SK-N-SH treated with all-trans-retinoic acid at 6 μM for 48 hours (cell line): ENCODE data around the gene CDON.

Source experiments
- ATAC-seq: fragments of 200-7000 bp; cut with Tn5 transposase; 3 replicates; pipeline ENCODE4 v1.9.1; 2020; ENCODE audit warnings: mild to moderate bottlenecking, moderate library complexity
- ARNTL ChIP-seq: fragments of 450-650 bp; formaldehyde crosslinking; IDR thresholded peaks from 2 replicates; pipeline ENCODE4 v1.5.0; 2020; ENCODE audit warnings: low read depth, mild to moderate bottlenecking, moderate library complexity, borderline replicate concordance
- BACH2 ChIP-seq: fragments of 250-450 bp; sonication (Bioruptor Pico); IDR thresholded peaks from 2 replicates; pipeline ENCODE4 v1.9.0; 2021; ENCODE audit warnings: mild to moderate bottlenecking, borderline replicate concordance
- CREB5 ChIP-seq: fragments of 250-450 bp; sonication (Bioruptor Pico); IDR thresholded peaks from 2 replicates; pipeline ENCODE4 v1.5.1; 2020; ENCODE audit warnings: low read depth, mild to moderate bottlenecking, moderate library complexity
- CSDC2 ChIP-seq: fragments of 250-450 bp; sonication (Bioruptor Pico); IDR thresholded peaks from 2 replicates; pipeline ENCODE4 v1.5.0; 2020; ENCODE audit warnings: mild to moderate bottlenecking, moderate library complexity
- GLIS3 ChIP-seq: fragments of 250-450 bp; sonication (Bioruptor Pico); IDR thresholded peaks from 2 replicates; pipeline ENCODE4 v1.5.0; 2020; ENCODE audit warnings: mild to moderate bottlenecking, moderate library complexity
- ISL1 ChIP-seq: fragments of 250-450 bp; sonication (Bioruptor Pico); IDR thresholded peaks from 2 replicates; pipeline ENCODE4 v2.1.2; 2022; ENCODE audit warnings: mild to moderate bottlenecking, moderate library complexity
- OSR1 ChIP-seq: fragments of 250-450 bp; sonication (Bioruptor Pico); IDR thresholded peaks from 2 replicates; pipeline ENCODE4 v1.8.0; 2022; ENCODE audit warnings: moderate library complexity, mild to moderate bottlenecking, inconsistent platforms
- PATZ1 ChIP-seq: fragments of 250-450 bp; sonication (Bioruptor Pico); IDR thresholded peaks from 2 replicates; pipeline ENCODE4 v1.8.0; 2020; ENCODE audit warnings: mild to moderate bottlenecking, moderate library complexity, borderline replicate concordance
- PPARA ChIP-seq: fragments of 250-450 bp; sonication (Bioruptor Pico); IDR thresholded peaks from 2 replicates; pipeline ENCODE4 v1.5.0; 2020; ENCODE audit warnings: mild to moderate bottlenecking, borderline replicate concordance
- RARB ChIP-seq: fragments of 250-450 bp; sonication (Bioruptor Pico); IDR thresholded peaks from 2 replicates; pipeline ENCODE4 v1.8.0; 2021; ENCODE audit warnings: mild to moderate bottlenecking, moderate library complexity
- SNAI2 ChIP-seq: fragments of 250-450 bp; sonication (Bioruptor Pico); IDR thresholded peaks from 2 replicates; pipeline ENCODE4 v1.5.0; 2020; ENCODE audit warnings: mild to moderate bottlenecking, moderate library complexity
- TCF4 ChIP-seq: fragments of 250-450 bp; sonication (Bioruptor Pico); IDR thresholded peaks from 2 replicates; pipeline ENCODE4 v1.8.0; 2021; ENCODE audit warnings: mild to moderate bottlenecking, moderate library complexity, borderline replicate concordance
- TOX ChIP-seq: fragments of 250-450 bp; sonication (Bioruptor Pico); IDR thresholded peaks from 2 replicates; pipeline ENCODE4 v1.8.0; 2021; ENCODE audit warnings: mild to moderate bottlenecking, moderate library complexity, borderline replicate concordance
- TSHZ2 ChIP-seq: fragments of 250-450 bp; sonication (Bioruptor Pico); IDR thresholded peaks from 2 replicates; pipeline ENCODE4 v1.5.0; 2020; ENCODE audit warnings: mild to moderate bottlenecking, moderate library complexity
- ZC3H10 ChIP-seq: fragments of 250-450 bp; sonication (Bioruptor Pico); IDR thresholded peaks from 2 replicates; pipeline ENCODE4 v1.5.1; 2021; ENCODE audit warnings: mild to moderate bottlenecking, moderate library complexity
- ZFP3 ChIP-seq: fragments of 250-450 bp; sonication (Bioruptor Pico); IDR thresholded peaks from 2 replicates; pipeline ENCODE4 v1.5.0; 2020; ENCODE audit warnings: mild to moderate bottlenecking, moderate library complexity
- ZFP30 ChIP-seq: fragments of 450-650 bp; formaldehyde crosslinking; IDR thresholded peaks from 2 replicates; pipeline ENCODE4 v1.5.0; 2022; ENCODE audit warnings: mild to moderate bottlenecking, moderate library complexity
- ZNF70 ChIP-seq: fragments of 450-650 bp; formaldehyde crosslinking; IDR thresholded peaks from 2 replicates; pipeline ENCODE4 v1.5.0; 2020; ENCODE audit warnings: mild to moderate bottlenecking, moderate library complexity
- ZNF8 ChIP-seq: fragments of 450-650 bp; formaldehyde crosslinking; IDR thresholded peaks from 2 replicates; pipeline ENCODE4 v1.5.0; 2020; ENCODE audit warnings: mild to moderate bottlenecking, moderate library complexity
- TF ChIP-seq, protein P1 (sequence below): fragments of 250-450 bp; sonication (Bioruptor Pico); IDR thresholded peaks from 2 replicates; pipeline ENCODE4 v1.8.0; 2021; ENCODE audit warnings: low read depth, mild to moderate bottlenecking, moderate library complexity, borderline replicate concordance
- TF ChIP-seq, protein P2 (sequence below): fragments of 250-450 bp; sonication (Bioruptor Pico); IDR thresholded peaks from 2 replicates; pipeline ENCODE4 v1.5.1; 2021; ENCODE audit warnings: mild to moderate bottlenecking, moderate library complexity

The CDON gene

GRCh38 chr11:126105022-126105747 lies 42.5 kb upstream of the CDON start (continued):
- TF ChIP-seq PATZ1 = no peak

GRCh38 chr11:126104420-126104819 lies 41.8 kb upstream of the CDON start:
- TF ChIP-seq ZC3H10 (CRISPR knock-in tag) (no peak), ZNF8 (no peak), ZNF70 (CRISPR knock-in tag) (no peak), PPARA (CRISPR knock-in tag) (no peak), TCF4 (no peak), PATZ1 (no peak), RARB (CRISPR knock-in tag) (no peak), ISL1 (CRISPR knock-in tag) (no peak), CSDC2 (CRISPR knock-in tag) (no peak), SNAI2 (CRISPR knock-in tag) (no peak), TOX (CRISPR knock-in tag) (no peak)
- TF ChIP-seq, protein P1, sequence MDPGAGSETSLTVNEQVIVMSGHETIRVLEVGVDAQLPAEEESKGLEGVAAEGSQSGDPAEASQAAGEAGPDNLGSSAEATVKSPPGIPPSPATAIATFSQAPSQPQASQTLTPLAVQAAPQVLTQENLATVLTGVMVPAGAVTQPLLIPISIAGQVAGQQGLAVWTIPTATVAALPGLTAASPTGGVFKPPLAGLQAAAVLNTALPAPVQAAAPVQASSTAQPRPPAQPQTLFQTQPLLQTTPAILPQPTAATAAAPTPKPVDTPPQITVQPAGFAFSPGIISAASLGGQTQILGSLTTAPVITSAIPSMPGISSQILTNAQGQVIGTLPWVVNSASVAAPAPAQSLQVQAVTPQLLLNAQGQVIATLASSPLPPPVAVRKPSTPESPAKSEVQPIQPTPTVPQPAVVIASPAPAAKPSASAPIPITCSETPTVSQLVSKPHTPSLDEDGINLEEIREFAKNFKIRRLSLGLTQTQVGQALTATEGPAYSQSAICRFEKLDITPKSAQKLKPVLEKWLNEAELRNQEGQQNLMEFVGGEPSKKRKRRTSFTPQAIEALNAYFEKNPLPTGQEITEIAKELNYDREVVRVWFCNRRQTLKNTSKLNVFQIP (CRISPR knock-in tag) = no peak
- TF ChIP-seq, protein P2, sequence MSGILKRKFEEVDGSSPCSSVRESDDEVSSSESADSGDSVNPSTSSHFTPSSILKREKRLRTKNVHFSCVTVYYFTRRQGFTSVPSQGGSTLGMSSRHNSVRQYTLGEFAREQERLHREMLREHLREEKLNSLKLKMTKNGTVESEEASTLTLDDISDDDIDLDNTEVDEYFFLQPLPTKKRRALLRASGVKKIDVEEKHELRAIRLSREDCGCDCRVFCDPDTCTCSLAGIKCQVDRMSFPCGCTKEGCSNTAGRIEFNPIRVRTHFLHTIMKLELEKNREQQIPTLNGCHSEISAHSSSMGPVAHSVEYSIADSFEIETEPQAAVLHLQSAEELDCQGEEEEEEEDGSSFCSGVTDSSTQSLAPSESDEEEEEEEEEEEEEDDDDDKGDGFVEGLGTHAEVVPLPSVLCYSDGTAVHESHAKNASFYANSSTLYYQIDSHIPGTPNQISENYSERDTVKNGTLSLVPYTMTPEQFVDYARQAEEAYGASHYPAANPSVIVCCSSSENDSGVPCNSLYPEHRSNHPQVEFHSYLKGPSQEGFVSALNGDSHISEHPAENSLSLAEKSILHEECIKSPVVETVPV (CRISPR knock-in tag) = no peak
- peak; percentile 62 for ATAC-seq

DNA sequence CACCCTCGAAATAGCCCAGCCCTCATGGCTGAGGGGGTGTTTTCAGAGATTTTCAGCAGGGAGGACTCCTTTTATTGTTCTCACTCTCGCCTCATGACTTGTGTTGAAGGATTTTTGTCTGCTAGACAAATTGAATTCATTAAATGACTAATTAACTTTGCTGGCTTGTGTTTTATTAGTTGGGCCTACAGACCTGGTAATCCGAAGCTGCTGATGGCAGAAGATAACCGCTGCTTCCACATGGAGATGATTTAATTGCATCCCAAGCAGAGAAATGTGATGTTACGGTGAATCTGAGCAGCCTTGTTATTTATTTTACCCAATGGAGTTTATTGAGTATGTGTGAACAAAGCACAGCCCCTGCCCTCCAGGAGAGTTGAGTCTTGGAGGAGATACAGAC lies 40.5 kb upstream of the CDON start:
- no peak for ATAC-seq
- TF ChIP-seq CSDC2 (CRISPR knock-in tag) (no peak), TSHZ2 (CRISPR knock-in tag) (peak; percentile 66; the same call in 1 of the 2 replicates), GLIS3 (CRISPR knock-in tag) (no peak), RARB (CRISPR knock-in tag) (no peak), OSR1 (CRISPR knock-in tag) (no peak), TCF4 (peak; percentile 82; the same call in 1 of the 2 replicates), ZC3H10 (CRISPR knock-in tag) (no peak), ARNTL (no peak), BACH2 (no peak), ZFP30 (CRISPR knock-in tag) (no peak), CREB5 (no peak), PPARA (CRISPR knock-in tag) (no peak), ZFP3 (CRISPR knock-in tag) (no peak), TOX (CRISPR knock-in tag) (no peak), ISL1 (CRISPR knock-in tag) (no peak), ZNF8 (no peak)
- TF ChIP-seq, protein P2 (CRISPR knock-in tag) = no peak
- TF ChIP-seq, protein P1 (CRISPR knock-in tag) = no peak
- TF ChIP-seq, all 23 proteins: peak for 2
